Stomach (tissue), 4 donors: ENCODE results near the gene ITLN1.

Source experiments
- CTCF ChIP-seq, 7 experiments: fragments of 450-650 bp in 4 of 7; fragments of 200-600 bp in 3 of 7; sonication (generic) in 3 of 7; IDR thresholded peaks; one replicate each; pipeline ENCODE4 v1.5.1; 2016 to 2019; ENCODE audit warnings: antibody characterized with exemption in 7 of 7, control low read depth in 2 of 7, mild to moderate bottlenecking in 1 of 7
- POLR2A ChIP-seq, 4 donors: fragments of 450-650 bp; IDR thresholded peaks; one replicate each; pipeline ENCODE4 v1.6.1; 2016; ENCODE audit warnings: antibody characterized with exemption in 4 of 4, control low read depth in 2 of 4, mild to moderate bottlenecking in 1 of 4, moderate library complexity in 1 of 4
- POLR2AphosphoS5 ChIP-seq, 3 donors: sonication (generic); formaldehyde crosslinking; IDR thresholded peaks; one replicate each; pipeline ENCODE4 v1.6.1; 2016; ENCODE audit warnings: antibody characterized with exemption in 3 of 3

GRCh38 chr1:160853754-160854153 lies 31.2 kb downstream of the ITLN1 start:
- TF ChIP-seq CTCF (IDR thresholded peaks at IDR 0.05) (no peak), POLR2A (IDR thresholded peaks at IDR 0.05) (no peak), POLR2AphosphoS5 (IDR thresholded peaks at IDR 0.05) (no peak)
